ENCODE results near the gene HYLS1. TPM values are rescaled to one million over a fixed set of nuclear protein-coding genes. Genes with fewer than 3 reads are reported as not detected.
"Not testable (repeated sequence)": the region's sequence is repeated elsewhere in the genome, so short reads cannot be mapped to it uniquely, and the experiment has no call there.

HYLS1 gene
- total RNA-seq, 1 donor from 2014 or later: 4.5 TPM

DNA sequence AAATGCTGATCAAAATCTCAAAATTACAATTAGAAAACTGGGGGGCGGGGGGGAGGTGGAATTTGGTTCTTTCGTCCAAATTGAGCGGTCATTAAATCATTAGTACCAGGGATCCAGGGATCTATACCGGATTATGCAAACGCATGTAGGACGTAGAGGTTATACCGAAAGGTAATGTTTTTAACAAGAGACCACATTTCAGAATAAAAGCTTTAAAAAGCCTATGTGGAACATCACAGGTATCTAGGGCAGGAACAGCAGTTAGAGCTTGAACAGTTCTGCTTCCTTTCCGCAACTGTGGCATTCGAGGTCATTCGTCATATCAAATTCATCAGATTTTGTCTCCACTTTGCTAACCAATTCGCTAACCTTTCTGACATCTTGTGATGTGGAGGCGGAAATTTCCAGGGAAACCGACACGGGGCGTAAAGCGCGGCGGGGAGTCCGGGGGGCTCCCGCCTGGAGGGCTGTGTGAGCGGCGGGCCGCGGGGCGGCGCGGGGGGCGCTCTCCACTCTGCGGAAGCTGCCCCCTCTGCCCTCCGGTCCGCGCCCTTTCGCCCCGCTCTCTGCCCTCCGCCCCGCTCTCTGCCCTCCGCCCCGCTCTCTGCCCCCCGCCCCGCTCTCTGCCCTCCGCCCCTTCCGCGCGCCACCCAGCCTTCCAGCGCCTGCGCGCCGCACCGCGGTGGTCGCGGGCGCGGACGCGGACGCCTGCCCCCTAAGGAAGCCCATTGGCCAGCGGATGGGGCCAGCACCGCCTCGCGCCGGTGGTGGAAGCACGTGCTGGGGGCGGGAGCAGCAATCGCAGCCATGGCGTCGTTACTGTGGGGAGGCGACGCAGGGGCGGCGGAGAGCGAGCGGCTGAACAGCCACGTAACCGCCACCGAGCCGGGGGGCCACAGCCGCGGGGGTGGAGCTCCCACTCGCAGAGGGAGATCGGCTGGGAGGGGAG, 16.5 kb downstream of the HYLS1 start, which contains the start of gene DDX25:
DDX25 (plus strand) TSS at position 798 of the 949 bp plus-strand sequence; CDS start at position 808, 10 bp downstream.
- Mint-ChIP-seq H3K4me3 (ENCODE audit: unreplicated experiment) (peak within 1 kb of the TSS; percentile 96), H3K9me3 (ENCODE audit: low read depth) (no peaks in the 10 kb centered on the region), H3K4me1 (ENCODE audit: low read depth) (peaks cover 20% of the 10 kb centered on the region), H3K27me3 (ENCODE audit: low read depth) (peaks cover 39% of the 10 kb centered on the region), H3K27ac (ENCODE audit: unreplicated experiment) (no peak within 1 kb of the TSS), H3K36me3 (ENCODE audit: low read depth) (peaks cover 5% of the 10 kb centered on the region)
- TF ChIP-seq, protein P1, sequence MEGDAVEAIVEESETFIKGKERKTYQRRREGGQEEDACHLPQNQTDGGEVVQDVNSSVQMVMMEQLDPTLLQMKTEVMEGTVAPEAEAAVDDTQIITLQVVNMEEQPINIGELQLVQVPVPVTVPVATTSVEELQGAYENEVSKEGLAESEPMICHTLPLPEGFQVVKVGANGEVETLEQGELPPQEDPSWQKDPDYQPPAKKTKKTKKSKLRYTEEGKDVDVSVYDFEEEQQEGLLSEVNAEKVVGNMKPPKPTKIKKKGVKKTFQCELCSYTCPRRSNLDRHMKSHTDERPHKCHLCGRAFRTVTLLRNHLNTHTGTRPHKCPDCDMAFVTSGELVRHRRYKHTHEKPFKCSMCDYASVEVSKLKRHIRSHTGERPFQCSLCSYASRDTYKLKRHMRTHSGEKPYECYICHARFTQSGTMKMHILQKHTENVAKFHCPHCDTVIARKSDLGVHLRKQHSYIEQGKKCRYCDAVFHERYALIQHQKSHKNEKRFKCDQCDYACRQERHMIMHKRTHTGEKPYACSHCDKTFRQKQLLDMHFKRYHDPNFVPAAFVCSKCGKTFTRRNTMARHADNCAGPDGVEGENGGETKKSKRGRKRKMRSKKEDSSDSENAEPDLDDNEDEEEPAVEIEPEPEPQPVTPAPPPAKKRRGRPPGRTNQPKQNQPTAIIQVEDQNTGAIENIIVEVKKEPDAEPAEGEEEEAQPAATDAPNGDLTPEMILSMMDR (IDR thresholded peaks at IDR 0.05): no peak
- DNase-seq (ENCODE audit: low spot score): peak; percentile 87

DNA sequence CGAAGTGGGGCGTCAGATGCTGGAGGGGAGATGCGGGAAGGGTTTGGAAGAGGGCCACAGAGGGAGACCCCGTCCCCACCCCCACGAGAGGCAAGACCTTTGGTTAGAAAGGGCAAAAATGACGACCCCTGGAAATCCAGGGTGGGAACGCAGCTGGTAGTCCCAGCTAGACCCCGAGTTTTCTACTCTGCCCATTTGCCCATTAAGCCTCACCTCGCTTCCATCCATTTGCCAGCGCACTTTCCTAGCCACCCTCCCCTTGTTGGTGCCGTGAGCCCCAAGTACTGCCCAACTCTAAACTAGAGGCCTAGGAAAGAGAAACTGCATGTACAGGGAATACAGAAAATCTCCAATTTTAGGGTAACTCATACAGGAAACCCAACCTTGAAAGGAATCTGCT, 17.2 kb downstream of the HYLS1 start:
- Mint-ChIP-seq H3K36me3 (ENCODE audit: low read depth) (peaks cover 2% of the 10 kb centered on the region), H3K9me3 (ENCODE audit: low read depth) (no peaks in the 10 kb centered on the region), H3K27ac (ENCODE audit: unreplicated experiment) (no peak overlapping the region), H3K27me3 (ENCODE audit: low read depth) (peaks cover 41% of the 10 kb centered on the region), H3K4me1 (ENCODE audit: low read depth) (peaks cover 20% of the 10 kb centered on the region), H3K4me3 (ENCODE audit: unreplicated experiment) (peak overlapping the region; percentile 19)
- TF ChIP-seq, protein P1 (IDR thresholded peaks at IDR 0.05): no peak
- no peak for DNase-seq (ENCODE audit: low spot score)

DNA sequence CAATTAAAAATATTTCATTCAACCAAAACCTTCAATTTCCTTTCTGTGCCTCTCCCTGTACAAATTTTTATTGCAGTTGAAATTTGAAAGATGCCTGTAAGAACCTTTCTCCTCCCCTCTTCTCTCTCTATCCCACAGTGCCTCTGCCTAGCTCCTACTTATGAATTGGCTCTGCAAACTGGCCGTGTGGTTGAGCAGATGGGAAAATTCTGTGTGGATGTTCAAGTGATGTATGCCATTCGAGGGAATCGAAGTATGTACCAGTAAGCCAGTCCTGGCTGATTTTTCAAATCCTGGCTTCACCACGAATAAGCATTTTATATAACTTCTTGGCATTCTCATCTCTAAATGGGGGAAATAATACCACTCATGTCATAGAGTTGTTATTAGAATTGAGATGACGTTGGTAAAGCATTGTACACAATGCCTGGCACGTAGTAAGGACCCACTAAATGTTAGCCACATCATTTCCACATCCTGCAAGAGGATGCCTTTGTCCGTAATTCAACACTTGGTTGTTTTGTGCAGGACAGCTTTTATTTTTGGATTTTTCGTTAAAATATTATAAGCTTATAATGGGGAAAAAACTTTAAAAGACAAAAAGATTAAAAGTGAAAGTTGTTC, 22.9 kb downstream of the HYLS1 start:
- H3K27ac Mint-ChIP-seq (ENCODE audit: unreplicated experiment): no peak overlapping the region
- H3K9me3 Mint-ChIP-seq (ENCODE audit: low read depth): no peaks in the 10 kb centered on the region
- DNase-seq (ENCODE audit: low spot score): no peak
- H3K4me3 Mint-ChIP-seq (ENCODE audit: unreplicated experiment): no peak overlapping the region
- TF ChIP-seq, protein P1 (IDR thresholded peaks at IDR 0.05): no peak
- peaks cover 54% of the 10 kb centered on the region for H3K27me3 Mint-ChIP-seq (ENCODE audit: low read depth)
- H3K4me1 Mint-ChIP-seq (ENCODE audit: low read depth): no peaks in the 10 kb centered on the region
- H3K36me3 Mint-ChIP-seq (ENCODE audit: low read depth): no peaks in the 10 kb centered on the region

DNA sequence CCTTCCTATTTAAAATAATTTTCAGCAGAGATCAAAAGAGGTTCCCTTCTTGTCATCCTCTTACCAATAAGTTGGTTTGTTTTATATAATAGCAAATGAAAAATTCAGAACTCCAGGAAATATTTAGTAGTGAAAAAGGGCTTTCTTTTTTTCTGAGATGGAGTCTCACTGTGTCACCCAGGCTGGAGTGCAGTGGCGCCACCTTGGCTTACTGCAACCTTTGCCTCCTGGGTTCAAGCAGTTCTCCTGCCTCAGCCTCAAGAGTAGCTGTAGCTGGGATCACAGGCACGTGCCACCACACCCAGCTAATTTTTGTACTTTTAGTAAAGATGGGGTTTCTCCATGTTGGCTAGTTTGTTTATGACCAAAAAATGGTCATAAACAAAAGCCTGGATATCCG, 27.1 kb downstream of the HYLS1 start:
- H3K4me3 Mint-ChIP-seq (ENCODE audit: unreplicated experiment): not testable (repeated sequence)

DNA sequence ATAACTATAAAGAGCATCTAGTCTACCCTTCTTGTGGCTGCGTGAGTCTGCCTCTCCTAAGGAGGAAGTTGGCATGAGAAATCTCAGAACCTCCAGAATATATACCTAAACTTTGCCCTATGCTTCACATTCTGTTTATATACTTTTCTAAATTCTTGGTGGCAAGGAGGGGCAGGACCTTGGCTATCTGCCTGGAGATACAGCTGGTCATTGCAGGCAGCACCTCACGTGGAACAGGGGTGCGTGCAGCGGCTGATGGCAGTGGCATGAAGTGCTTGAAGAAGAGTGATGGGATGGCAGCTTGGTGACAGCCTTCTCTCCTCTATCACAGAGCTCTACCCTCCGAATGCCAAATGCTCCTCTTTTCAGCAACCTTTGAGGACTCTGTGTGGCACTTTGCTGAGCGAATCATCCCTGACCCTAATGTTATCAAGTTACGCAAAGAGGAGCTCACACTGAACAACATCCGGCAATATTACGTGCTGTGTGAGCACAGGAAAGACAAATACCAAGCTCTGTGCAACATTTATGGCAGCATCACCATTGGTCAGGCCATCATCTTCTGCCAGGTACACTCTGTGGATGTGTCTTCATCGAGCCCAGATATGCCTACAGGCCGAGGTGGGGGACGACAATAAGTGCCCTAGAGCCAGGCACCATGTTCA, 29.3 kb downstream of the HYLS1 start:
- H3K4me1 Mint-ChIP-seq (ENCODE audit: low read depth): no peaks in the 10 kb centered on the region

More for the DNA sequence above, 27.1 kb downstream of the HYLS1 start:
- H3K4me1 Mint-ChIP-seq (ENCODE audit: low read depth); H3K9me3 Mint-ChIP-seq (ENCODE audit: low read depth); DNase-seq (ENCODE audit: low spot score); H3K36me3 Mint-ChIP-seq (ENCODE audit: low read depth); H3K27ac Mint-ChIP-seq (ENCODE audit: unreplicated experiment): not testable (repeated sequence)
- H3K27me3 Mint-ChIP-seq (ENCODE audit: low read depth): peaks cover 52% of the 10 kb centered on the region

More for the DNA sequence above, 29.3 kb downstream of the HYLS1 start:
- peaks cover 41% of the 10 kb centered on the region for H3K27me3 Mint-ChIP-seq (ENCODE audit: low read depth)
- H3K36me3 Mint-ChIP-seq (ENCODE audit: low read depth): no peaks in the 10 kb centered on the region
- TF ChIP-seq, protein P1 (IDR thresholded peaks at IDR 0.05): no peak
- no peak for DNase-seq (ENCODE audit: low spot score)
- no peak overlapping the region for H3K4me3 Mint-ChIP-seq (ENCODE audit: unreplicated experiment)
- H3K27ac Mint-ChIP-seq (ENCODE audit: unreplicated experiment): no peak overlapping the region
- no peaks in the 10 kb centered on the region for H3K9me3 Mint-ChIP-seq (ENCODE audit: low read depth)
